ENCODE results near the gene BCAS1. TPM values are rescaled to one million over a fixed set of nuclear protein-coding genes. Genes with fewer than 3 reads are reported as not detected.

The BCAS1 gene
- total RNA-seq: 0.90 TPM in 1 of 2 replicates, not detected in the other

- H3K27me3 ChIP-seq (ENCODE audit: control insufficient read depth, insufficient read depth, low read length): no peaks in the 10 kb centered on the region
- FAIRE-seq: no peak
- no peak for TF ChIP-seq CTCF (IDR thresholded peaks at IDR 0.05; ENCODE audit: insufficient read depth, low read length, severe bottlenecking)
- DNase-seq (ENCODE audit: low read depth): no peak
- H3K4me3 ChIP-seq (ENCODE audit: low read depth, low read length): no peak within 1 kb of the TSS
- no peaks in the 10 kb centered on the region for H3K36me3 ChIP-seq (ENCODE audit: control insufficient read depth, insufficient read depth, low read length)
Measured at GRCh38 chr20:54070187-54070987, at the start of gene BCAS1. Gene BCAS1 (minus strand): TSS chr20:54070594. CDS start chr20:54058718, 11,876 bp downstream.

- DNase-seq (ENCODE audit: low read depth) (no peak), FAIRE-seq (no peak)
- Histone ChIP-seq H3K36me3 (ENCODE audit: control insufficient read depth, insufficient read depth, low read length) (no peaks in the 10 kb centered on the region), H3K4me3 (ENCODE audit: low read depth, low read length) (no peak overlapping the region), H3K27me3 (ENCODE audit: control insufficient read depth, insufficient read depth, low read length) (no peaks in the 10 kb centered on the region)
- no peak for TF ChIP-seq CTCF (IDR thresholded peaks at IDR 0.05; ENCODE audit: insufficient read depth, low read length, severe bottlenecking)
Measured at GRCh38 chr20:54119744-54120143, 49.4 kb upstream of the BCAS1 start.

GRCh38 chr20:54118220-54119001, 48.0 kb upstream of the BCAS1 start:
- Histone ChIP-seq H3K27me3 (ENCODE audit: control insufficient read depth, insufficient read depth, low read length) (no peaks in the 10 kb centered on the region), H3K4me3 (ENCODE audit: low read depth, low read length) (no peak overlapping the region), H3K36me3 (ENCODE audit: control insufficient read depth, insufficient read depth, low read length) (no peaks in the 10 kb centered on the region)
- no peak for FAIRE-seq
- TF ChIP-seq CTCF (IDR thresholded peaks at IDR 0.05; ENCODE audit: insufficient read depth, low read length, severe bottlenecking): no peak
- no peak for DNase-seq (ENCODE audit: low read depth)

GRCh38 chr20:54116550-54117235, 46.3 kb upstream of the BCAS1 start:
- Histone ChIP-seq H3K4me3 (ENCODE audit: low read depth, low read length) (no peak overlapping the region), H3K27me3 (ENCODE audit: control insufficient read depth, insufficient read depth, low read length) (no peaks in the 10 kb centered on the region), H3K36me3 (ENCODE audit: control insufficient read depth, insufficient read depth, low read length) (no peaks in the 10 kb centered on the region)
- FAIRE-seq: no peak
- no peak for TF ChIP-seq CTCF (IDR thresholded peaks at IDR 0.05; ENCODE audit: insufficient read depth, low read length, severe bottlenecking)
- no peak for DNase-seq (ENCODE audit: low read depth)

GRCh38 chr20:54115172-54115854, 44.9 kb upstream of the BCAS1 start:
- DNase-seq (ENCODE audit: low read depth): no peak
- no peak for TF ChIP-seq CTCF (IDR thresholded peaks at IDR 0.05; ENCODE audit: insufficient read depth, low read length, severe bottlenecking)

More at GRCh38 chr20:54115172-54115854, 44.9 kb upstream of the BCAS1 start:
- no peaks in the 10 kb centered on the region for H3K36me3 ChIP-seq (ENCODE audit: control insufficient read depth, insufficient read depth, low read length)
- H3K4me3 ChIP-seq (ENCODE audit: low read depth, low read length): no peak overlapping the region
- FAIRE-seq: no peak
- H3K27me3 ChIP-seq (ENCODE audit: control insufficient read depth, insufficient read depth, low read length): no peaks in the 10 kb centered on the region

Data from bronchial epithelial cell (primary cell).